ENCODE data around the gene ANO8. TPM values are rescaled to one million over a fixed set of nuclear protein-coding genes. Genes with fewer than 3 reads are reported as not detected.

Gene ANO8
- total RNA-seq, 1 experiment from 2014 or later, result 21.9 TPM

- Histone ChIP-seq H2BK12ac (ENCODE audit: insufficient read length, low read depth, low read length) (no peak overlapping the region), H4K8ac (replicated peaks; ENCODE audit: insufficient read length, low read depth, low read length) (no peak overlapping the region), H4K5ac (ENCODE audit: insufficient read length, low read depth, low read length) (no peak overlapping the region), H3K79me2 (ENCODE audit: insufficient read depth, low read length) (no peaks in the 10 kb centered on the region), H3K27me3 (ENCODE audit: insufficient read depth, low read length) (no peaks in the 10 kb centered on the region), H2BK5ac (ENCODE audit: insufficient read length, low read length) (no peak overlapping the region), H3K14ac (ENCODE audit: insufficient read depth, low read length) (no peak overlapping the region), H3K4me1 (ENCODE audit: insufficient read depth, low read length) (no peaks in the 10 kb centered on the region), H3T11ph (ENCODE audit: low read length) (no peak overlapping the region), H4K20me1 (ENCODE audit: control insufficient read depth, insufficient read depth, insufficient read length) (no peaks in the 10 kb centered on the region), H3K23me2 (ENCODE audit: insufficient read length, low read depth, low read length, poor library complexity, severe bottlenecking) (no peaks in the 10 kb centered on the region), H3K18ac (ENCODE audit: insufficient read length, low read depth, low read length) (no peak overlapping the region), H3K4ac (ENCODE audit: low read depth, low read length) (no peak overlapping the region), H3K23ac (ENCODE audit: insufficient read length, low read depth, low read length) (no peak overlapping the region), H3K56ac (ENCODE audit: insufficient read length, low read depth, low read length) (no peak overlapping the region), H4K91ac (ENCODE audit: insufficient read length, low read depth, low read length) (no peak overlapping the region), H3K9ac (ENCODE audit: extremely low read depth, insufficient read length, low read length) (no peak overlapping the region), H2BK120ac (ENCODE audit: low read depth, low read length, poor library complexity, severe bottlenecking) (no peak overlapping the region), H2AK5ac (ENCODE audit: insufficient read length, low read length) (no peak overlapping the region), H2BK20ac (ENCODE audit: low read depth, low read length, poor library complexity, severe bottlenecking) (no peak overlapping the region), H3K4me2 (ENCODE audit: insufficient read depth, insufficient read length, low read length) (no peak overlapping the region), H2AFZ (ENCODE audit: low read length) (no peak overlapping the region), H3K79me1 (ENCODE audit: insufficient read depth, low read depth, low read length, poor library complexity, severe bottlenecking) (no peaks in the 10 kb centered on the region), H2BK15ac (ENCODE audit: low read depth, low read length) (no peak overlapping the region), H3K27ac (ENCODE audit: insufficient read length, low read depth, low read length) (no peak overlapping the region), H3K9me3 (ENCODE audit: control insufficient read depth, low read depth, low read length) (no peaks in the 10 kb centered on the region)
- H3K36me3 Mint-ChIP-seq (ENCODE audit: insufficient read depth in 1 of 3, low read depth in 3 of 3), result peaks cover 15 to 51% (median 28%) of the 10 kb centered on the region in 3 experiments
- H3K27me3 Mint-ChIP-seq (ENCODE audit: low read depth), result peaks cover 2% of the 10 kb centered on the region; the same call in 1 of the 2 replicates
- H3K9me3 Mint-ChIP-seq, result no peaks in the 10 kb centered on the region
- peaks cover 4 to 8% of the 10 kb centered on the region in 2 experiments for H3K4me1 Mint-ChIP-seq
- TF ChIP-seq, protein P1, sequence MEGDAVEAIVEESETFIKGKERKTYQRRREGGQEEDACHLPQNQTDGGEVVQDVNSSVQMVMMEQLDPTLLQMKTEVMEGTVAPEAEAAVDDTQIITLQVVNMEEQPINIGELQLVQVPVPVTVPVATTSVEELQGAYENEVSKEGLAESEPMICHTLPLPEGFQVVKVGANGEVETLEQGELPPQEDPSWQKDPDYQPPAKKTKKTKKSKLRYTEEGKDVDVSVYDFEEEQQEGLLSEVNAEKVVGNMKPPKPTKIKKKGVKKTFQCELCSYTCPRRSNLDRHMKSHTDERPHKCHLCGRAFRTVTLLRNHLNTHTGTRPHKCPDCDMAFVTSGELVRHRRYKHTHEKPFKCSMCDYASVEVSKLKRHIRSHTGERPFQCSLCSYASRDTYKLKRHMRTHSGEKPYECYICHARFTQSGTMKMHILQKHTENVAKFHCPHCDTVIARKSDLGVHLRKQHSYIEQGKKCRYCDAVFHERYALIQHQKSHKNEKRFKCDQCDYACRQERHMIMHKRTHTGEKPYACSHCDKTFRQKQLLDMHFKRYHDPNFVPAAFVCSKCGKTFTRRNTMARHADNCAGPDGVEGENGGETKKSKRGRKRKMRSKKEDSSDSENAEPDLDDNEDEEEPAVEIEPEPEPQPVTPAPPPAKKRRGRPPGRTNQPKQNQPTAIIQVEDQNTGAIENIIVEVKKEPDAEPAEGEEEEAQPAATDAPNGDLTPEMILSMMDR (conservative IDR thresholded peaks at IDR 0.05), result no peak
- DNase-seq, result no peak
- peak overlapping the region; percentile 48 to 90 (median 87); a peak in 6 of 7 replicates for H3K27ac Mint-ChIP-seq
- WGBS (ENCODE audit: extremely low coverage, insufficient read length, low lambda C conversion rate), result no CpG with 5 or more reads among the region's 19 CpGs
- no peak overlapping the region; a peak in 1 of 5 replicates for H3K4me3 Mint-ChIP-seq
Observed at GRCh38 chr19:17321655-17322489, 12.8 kb downstream of the ANO8 start.
